Islet of Langerhans (tissue), 1 donor: Measurements from ENCODE around the gene MRPL19.

Experiments used
- FAIRE-seq: peaks from one replicate; lab custom pipeline; 2011; peaks lifted over from hg19 to GRCh38; lab: Jason Lieb, UNC

MRPL19 gene

DNA sequence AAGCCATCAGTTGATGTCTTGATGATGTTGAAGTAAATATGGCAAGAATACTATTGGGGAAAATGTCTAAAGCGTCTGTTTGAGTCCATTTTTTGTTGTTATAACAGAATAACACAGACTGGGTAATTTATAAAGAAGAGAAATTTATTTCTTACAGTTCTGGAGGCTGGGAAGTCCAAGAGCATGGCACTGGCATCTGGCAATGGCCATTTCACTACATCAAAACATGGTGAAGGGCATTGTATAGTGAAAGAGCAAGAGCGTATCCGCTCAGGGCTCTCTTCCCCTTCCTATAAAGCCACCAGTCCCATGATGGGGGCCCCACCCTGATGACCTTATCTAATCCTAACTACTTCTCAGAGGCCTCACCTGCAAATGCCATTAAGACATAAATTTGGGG, 29.6 kb upstream of the MRPL19 start:
- no peak for FAIRE-seq

DNA sequence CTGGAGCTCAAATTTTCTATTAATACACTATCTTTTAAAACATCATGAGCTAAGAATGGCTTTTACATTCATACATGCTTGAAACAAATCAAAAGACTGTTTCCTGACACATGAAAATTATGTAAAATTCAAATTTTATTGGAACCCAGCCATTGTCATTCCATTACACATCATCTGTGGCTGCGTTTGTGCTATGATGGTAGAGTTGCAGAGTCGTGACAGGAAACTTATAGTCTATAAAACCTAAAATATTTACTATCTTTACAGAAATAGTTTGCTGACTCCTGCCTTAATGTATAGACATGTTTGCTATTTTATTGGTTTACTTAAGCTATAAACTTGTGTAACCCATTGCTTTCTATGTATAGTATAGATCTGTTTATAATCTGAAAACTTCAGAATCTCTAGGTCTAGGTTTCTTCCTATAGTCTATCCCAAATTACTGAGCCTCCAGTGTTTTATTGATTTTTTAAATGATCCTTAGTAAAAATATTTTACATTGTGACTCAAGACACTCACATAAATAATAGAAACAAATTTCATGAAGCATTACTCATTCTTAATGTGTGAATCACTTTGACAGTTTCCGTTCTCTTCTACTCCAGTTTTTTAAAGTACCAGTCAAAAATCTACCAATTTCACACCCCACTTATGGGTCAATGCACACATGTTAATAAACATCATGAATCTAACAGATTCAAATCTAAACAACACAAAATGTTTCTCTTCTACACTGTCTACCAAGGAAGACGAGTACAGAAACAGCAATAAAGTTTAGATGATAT, 26.4 kb upstream of the MRPL19 start:
- FAIRE-seq = no peak

DNA sequence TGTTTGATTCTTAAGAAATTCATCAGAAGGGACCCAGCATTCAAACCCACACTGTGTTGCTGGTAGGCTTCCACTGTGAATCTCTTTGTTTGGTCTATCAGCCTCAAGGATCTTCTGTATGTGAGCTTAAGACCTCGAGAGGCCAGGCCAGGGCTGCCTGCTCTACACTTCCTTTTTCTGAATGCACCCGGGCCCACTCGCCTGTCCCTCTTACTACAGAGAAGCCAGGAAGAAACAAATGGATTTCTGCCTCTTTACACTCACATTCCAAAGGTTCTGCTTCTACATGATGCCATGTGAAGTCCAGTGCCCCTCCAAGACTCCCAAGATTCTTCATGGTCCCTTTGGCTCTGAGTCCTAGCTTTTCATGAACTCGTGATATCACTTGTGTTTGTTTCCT, 25.4 kb upstream of the MRPL19 start:
- no peak for FAIRE-seq

DNA sequence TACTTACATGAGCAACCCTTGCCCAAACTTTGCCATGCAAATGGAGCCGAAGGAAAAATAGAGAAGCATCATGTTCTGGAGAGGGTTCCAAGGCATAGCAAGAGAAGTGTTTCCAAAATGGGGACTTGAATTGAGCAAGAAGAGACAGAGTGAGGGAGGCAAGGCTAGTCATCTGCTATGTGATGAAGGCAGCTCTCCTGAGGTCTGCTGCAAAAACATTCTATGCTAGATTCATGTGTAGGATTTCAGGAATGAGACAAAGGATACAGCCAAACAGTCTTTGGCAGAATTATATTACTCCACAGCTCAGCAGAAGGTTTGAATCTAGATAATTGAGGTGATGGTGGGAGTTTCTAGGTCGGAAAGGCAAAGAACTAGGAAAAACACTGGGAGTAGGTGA, 24.1 kb upstream of the MRPL19 start:
- no peak for FAIRE-seq

DNA sequence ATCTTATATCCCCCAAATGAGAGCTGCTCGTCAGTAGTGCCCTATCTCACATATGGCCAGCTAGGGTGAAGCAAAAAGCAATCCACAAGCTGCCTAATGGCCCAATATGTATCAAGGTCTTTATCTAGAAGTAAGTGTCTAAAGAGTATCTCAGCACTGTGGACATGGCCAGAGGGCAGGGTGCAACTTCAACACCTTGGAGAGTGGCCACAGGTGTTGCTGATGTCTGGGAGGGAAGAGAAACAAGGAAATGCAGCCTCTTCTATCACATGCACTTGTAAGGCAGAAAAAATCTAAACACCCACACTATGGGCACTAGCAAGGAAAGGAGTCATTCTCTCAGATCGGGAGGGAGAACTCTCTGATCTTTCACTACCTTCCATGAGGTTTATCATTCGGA, 23.7 kb upstream of the MRPL19 start:
- FAIRE-seq = no peak

DNA sequence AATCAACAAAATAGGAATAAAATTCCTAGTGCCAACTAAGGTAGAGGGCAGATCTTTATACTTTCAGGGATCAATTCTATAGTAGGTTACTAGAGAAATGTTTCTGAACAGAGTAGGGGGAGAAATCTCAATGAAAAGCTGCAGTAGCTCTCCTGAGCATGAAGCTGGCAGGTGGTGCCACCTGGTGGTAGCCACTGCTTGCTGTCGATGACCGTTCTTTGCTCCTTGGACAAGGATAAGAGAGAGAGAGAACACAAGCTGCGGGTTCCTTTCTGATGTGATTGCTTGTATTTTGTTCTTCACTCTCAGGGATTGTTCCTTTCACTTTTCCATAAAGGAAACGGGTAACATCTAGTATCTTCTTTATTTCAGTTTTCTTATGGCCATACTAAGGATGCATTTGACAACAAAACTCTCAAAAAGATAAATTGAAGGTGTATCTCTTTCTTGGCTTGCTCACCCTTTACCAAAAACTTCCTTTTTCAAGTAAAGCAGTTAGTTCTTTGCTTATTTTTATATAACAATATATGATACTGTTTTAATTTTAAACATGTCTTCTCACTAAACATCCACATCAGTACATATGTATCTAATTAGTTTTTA, 18.6 kb upstream of the MRPL19 start:
- peak; percentile 75 for FAIRE-seq

DNA sequence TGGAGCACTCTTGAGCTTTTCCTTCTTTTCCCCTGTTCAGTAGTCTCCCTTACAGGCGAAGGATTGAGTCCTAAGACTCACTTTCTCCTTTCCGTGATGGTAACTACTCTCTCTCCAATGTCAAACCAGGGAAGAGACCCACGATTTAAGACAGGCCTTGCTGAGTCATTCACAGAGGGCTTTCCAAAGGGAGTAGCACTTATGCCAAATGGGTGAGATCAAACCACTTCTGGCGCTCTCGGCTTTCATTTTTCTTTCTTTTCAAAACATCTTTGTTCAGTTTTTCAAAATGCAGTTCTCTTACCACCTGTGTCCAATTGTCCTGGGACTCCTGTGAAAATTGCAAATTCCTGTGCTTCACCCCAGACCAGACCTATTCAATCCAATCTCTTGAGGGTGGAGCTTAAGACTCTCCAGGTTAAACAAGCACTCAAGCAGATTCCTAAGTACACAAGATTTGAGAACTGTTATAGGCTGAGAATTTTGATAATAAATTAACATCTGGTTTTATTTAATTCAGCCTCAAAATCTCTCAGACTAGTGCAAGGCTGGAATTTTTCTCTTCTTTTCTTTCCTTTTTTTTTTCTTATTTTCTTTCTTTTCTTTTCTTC, 14.4 kb upstream of the MRPL19 start:
- FAIRE-seq = no peak

DNA sequence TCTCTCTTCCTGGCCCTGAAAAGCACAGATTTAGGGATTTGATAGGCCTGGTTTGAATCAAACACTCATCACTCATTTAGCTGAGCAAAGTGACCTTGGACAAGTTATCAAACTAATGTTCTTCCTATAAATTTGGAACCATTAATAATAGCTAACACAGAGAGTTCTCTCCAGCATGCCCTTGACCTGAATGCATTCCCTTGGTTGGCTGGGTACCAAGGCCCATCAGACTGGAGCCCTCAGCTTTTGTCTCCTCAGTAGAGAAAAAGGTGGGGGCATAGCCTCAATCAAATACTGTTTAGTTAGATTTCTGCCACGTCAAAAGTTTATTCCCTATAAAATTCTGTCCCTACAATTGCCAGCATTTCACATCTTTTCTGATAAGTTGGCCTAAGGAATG, 13.8 kb upstream of the MRPL19 start:
- FAIRE-seq = no peak

DNA sequence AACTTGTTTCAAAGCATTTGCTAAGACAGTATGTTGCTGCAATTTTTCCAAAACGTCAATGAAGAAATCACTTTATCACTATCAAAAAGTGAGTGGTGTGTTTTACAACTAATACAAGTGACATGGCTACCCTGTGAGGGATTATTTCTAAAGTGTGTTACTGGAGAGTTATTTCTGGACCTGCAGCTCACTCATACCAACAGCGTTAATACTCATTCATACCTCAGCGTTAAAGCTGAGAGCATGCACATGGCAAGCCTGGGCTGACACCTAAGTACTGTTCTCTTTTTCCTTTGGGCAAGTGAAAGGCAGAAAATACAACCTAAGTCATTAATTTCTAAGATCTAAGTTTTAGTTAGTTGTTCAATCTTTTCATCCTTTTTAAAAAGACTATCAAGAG, 13.0 kb upstream of the MRPL19 start:
- FAIRE-seq = no peak

DNA sequence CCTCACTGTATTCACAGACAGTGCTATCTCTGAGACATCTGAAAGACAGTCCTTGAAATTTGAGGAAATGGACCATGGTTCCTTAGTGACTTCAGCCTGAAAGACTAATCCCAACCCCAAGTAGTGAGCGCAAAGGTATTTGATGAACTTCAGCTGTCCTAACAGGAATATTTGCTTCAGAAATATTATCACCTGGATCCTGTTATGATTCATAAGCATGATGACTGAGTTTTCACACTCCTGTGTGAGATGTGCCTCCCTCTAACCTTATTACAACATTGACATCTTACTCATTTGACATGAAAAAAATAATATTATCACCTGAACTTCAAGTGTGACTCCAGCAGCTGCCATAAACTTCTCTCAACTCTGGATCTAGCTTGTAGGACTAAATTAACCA, 11.6 kb upstream of the MRPL19 start:
- FAIRE-seq = no peak

DNA sequence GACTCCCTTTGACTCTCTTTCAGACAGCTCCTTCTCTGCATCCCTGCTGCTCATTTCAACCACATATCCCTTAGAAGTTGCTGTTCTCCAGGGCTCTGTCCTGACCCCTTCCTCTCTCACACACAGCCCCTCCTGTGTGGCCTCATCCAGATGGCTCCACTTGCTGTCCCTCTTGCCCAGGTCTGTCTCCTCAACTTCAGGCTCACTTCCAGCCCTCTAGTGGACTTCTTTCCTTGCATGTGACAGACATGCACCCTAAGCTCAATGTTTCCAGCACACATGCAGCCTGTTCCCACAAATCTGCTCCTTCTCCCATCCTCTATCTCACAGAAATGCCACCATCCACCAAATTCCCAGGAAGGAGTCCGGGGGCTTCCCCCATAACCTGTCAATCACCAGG, 9.0 kb upstream of the MRPL19 start:
- no peak for FAIRE-seq

DNA sequence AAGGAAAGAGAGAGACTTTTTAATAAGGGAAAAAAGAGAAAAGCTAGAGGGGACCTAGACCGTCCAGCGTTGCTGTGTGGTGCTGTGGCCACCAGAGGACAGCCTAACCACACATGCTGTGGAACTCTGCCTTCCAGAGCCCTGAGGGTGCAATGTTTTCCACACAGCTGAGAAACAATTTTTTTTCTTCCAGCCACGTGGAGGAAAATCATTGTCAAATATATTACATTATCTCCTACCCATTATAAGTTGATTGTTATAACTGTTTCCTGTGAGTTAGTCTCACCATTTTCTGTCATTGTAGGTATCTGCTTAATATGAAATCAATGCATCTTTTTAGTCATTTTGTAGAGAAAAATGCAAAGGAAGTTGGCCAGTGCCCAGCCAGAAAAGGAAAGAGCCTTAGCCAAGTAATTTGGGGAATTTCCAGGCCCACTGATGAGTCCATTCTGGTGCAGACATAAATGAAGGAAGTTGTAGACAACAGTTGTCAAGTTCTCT, 5.9 kb upstream of the MRPL19 start:
- FAIRE-seq = no peak

DNA sequence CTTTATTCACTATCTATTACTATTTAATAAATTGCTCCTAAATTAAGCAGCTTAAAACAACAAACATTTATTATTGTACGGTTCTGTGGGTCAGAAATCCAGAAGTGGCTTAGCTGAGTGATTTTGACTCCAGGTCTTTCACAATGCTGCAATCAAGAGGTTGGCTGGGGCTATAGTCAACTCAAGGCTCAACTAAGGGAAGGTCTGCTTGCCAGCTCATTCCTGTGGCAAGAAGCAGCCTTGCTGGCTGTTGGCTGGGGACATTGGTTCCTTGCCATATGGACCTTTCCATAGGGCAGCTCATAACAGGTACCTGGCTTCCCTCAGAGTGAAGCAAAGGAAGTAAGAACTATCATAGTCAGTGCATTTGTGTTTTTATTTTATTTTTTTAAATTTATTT, 5.0 kb upstream of the MRPL19 start:
- no peak for FAIRE-seq

DNA sequence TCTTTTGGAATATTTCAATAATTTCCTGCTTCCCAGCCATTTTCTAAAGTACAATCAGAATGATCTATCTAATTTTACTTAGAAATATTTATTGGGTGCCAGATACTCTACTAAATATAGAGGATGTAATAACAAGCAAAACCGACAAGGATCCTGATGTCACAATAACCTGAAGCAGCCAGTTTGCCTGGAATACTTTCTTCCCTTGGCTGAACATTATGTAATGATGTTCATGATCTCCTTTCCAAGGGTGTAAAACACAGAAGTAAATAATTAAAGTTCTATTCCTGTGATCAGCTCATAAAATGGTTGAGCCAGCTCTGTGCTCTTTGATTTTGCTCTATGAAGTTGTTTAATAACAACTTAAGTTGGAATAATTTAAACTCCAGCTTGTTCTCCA, 2.6 kb upstream of the MRPL19 start:
- FAIRE-seq = no peak

DNA sequence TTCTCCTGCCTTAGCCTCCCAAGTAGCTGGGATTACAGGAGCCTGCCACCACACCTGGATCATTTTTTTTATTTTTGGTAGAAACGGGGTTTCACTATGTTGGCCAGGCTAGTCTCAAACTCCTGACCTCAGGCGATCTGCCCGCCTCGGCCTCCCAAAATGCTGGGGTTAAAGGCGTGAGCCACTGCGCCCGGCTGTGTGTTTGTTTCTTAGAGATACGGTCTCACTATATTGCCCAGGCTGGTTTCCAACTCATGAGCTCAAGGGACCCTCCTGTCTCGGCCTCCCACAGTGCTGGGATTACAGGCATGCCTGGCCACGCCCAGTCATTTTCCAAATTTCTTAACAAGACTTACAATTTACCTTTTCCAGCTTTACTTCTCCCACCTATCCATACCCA, 940 bp upstream of the MRPL19 start:
- no peak for FAIRE-seq

DNA sequence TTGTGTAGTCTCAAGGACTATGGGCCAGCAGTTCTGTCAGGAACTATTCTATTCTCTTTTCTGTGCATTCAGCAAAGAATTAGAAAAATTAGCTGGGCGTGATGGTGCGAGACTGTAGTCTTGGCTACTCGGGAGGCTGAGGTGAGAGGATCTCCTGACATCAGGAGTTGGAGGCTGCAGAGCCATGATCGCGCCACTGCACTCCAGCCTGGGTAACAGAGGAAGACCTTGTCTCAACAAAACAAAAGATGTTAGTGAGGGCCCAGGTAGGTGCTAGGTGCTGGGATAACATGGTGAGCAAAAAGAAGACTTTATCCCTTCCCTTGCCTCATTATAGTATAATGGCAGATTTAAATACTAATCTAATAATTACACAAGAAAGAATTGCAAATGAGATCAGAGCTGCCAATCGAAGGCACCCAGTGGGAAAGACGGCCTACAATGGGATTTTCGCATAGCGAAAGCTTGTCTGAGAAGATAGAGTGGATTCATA, 447 bp upstream of the MRPL19 start:
- FAIRE-seq = no peak

DNA sequence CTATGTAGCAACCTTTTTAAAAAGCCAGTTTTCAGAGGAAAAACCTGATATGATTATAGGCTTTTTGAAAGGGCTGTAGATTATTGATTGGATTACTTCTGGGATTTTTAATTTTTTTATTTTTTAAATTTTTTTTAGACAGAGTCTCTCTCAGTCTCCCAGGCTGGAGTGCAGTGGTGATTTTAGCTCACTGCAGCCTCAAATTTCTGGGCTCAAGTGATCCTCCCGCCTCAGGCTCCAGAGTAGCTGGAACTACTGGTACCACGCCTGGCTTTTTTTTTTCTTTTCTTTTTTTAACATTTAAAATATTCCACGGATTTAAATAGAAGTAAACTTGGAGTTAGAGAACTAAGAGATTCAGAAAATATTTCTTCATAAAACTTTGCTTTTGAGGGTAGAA, 1.2 kb downstream of the MRPL19 start:
- FAIRE-seq = no peak

DNA sequence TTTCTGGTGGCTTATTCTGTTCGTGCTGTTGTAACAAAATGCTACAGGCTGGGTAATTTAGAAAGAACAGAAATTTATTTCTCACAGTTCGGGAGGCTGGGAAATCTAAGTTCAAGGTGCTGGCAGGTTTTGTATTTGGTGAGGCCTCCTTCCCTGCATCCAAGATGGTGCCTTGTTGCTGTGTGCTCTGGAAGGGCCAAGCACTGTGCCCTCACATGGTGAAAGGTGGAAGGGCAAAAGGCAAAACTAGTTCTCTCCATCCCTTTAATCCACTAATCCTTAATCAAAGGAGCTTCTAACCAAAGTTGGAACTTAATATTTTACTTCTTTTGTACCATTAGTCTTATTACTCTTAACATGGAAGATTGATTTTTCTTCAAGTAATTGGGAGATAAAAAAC, 7.4 kb downstream of the MRPL19 start:
- no peak for FAIRE-seq

DNA sequence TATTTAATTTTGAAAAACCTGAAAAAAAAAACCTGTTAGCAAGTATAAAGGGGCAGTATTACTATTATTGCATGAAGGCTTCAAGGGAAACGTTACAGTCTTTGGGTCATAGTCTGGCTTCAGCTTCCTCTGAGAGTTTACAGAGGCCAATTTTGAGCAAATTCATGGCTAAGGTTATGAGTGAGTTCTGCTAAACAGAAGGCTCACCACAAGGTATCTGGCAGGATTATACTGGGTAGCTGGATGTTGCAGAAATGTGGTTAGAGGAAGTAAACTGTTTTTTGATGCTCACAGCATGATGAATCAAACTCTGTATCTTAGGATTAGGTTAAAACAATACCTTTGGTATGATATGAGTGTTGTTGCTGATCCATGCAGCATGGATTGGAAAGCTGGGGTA, 9.3 kb downstream of the MRPL19 start:
- FAIRE-seq = no peak

DNA sequence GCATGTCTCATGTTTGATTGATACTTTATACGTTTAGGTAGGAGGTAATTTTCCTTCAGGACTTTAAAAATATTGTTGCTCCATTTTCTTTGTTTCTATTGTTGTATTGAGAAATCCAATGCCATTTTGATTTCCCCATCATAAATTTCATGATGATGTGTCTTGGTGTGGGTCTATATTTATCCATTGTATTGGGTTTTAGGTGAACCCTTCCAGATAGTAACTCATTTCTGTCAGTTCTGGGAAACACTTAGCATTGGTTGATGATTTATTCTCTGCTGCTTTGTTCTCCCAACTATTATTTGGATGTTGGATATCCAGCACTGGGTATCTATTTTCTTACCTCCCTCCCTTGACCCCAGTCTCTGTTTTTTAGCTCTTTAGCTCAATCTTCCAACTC, 10.0 kb downstream of the MRPL19 start:
- no peak for FAIRE-seq

DNA sequence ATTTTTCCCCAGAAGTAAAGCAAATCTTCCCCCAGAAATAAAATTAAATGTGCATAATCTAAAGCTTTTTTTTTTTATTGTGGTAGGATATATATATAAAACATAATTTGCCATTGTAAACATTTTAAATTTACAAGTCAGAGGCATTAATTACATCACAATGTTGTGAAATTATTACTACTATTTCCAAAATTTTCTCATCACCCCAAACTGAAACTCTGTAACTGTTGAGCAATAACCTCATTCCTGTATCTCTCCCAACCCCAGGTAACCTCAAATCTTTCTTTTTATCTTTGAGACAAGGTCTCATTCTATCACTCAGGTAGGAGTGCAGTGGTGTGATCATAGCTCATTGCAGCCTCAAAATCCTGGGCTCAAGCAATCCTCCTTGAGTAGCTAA, 11.2 kb downstream of the MRPL19 start:
- FAIRE-seq = no peak

DNA sequence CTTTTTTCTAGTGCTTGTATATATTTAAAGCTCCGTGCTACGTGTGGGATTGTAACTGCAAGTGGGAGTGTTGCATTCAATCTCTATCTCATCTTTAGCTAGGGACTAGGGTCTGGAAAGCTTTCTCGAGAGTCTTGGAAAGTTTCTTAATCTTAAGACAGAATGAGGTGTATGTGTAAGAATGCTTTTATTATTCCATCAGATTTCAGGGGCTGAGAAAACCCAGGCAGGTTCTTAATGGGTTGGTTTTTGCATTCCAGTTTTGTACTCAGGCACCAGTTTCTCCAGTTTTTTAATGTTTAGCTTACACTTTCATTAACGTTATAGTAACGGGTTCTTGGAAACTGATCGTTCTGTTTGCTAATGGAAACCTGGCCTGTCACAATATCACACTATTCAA, 20.3 kb downstream of the MRPL19 start:
- peak; percentile 43 for FAIRE-seq

DNA sequence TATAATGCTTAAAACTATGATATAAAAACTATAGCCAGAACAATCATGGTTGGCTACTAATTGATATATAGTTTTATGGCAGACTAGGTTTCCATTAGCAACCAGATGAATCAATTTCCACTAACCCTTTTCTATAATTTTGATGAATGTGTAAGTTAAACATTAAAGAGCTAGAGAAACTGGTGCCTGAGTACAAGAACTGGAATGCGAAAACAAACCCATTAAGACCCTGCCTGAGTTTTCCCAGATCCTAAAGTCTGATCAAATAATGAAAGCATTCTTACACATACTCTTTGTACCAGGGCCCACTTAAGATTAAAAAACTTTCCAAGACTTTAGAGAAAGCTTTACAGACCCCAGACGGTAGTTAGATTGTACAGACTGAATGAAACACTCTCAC, 21.3 kb downstream of the MRPL19 start:
- peak; percentile 36 for FAIRE-seq

DNA sequence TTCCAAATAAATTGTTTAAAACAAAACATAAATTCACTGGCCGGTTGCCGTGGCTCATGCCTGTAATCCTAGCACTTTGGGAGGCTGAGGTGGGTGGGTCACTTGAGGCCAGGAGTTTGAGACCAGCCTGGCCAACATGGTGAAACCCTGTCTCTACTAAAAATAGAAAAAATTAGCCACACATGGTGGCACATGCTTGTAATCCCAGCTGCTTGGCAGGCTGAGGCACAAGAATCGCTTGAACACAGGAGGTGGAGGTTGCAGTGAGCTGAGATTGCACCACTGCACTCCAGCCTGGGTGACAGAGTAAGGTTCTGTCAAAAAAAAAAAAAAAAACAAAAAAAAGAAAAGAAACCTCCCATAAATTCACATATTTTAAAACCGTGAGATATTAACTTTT, 28.8 kb downstream of the MRPL19 start:
- peak; percentile 17 for FAIRE-seq
